Kidney (tissue), 22 donors: ENCODE data around the gene ELMO2. TPM values are rescaled to one million over a fixed set of nuclear protein-coding genes. Genes with fewer than 3 reads are reported as not detected.
A peak's percentile ranks its signal among the peaks of the same experiment; 100 is the strongest.

Experiments used
- DNase-seq, 5 donors: peaks; one replicate each; pipeline ENCODE4 v3.0.0-alpha.2; 2013 to 2020
- FAIRE-seq: peaks from 2 replicates; lab custom pipeline; 2012; peaks lifted over from hg19 to GRCh38; lab: Jason Lieb, UNC
- H3K27ac ChIP-seq, 2 donors: one replicate each; pipeline ENCODE4 v1.7.0; 2013; ENCODE audit warnings: low read depth in 2 of 2, low read length in 2 of 2, inconsistent platforms in 1 of 2
- H3K27me3 ChIP-seq: one replicate; pipeline ENCODE4 v1.7.1; 2013; ENCODE audit warnings: low read length, inconsistent platforms; ENCODE audit not compliant: control insufficient read depth, insufficient read depth
- H3K36me3 ChIP-seq, 3 donors: one replicate each; pipeline versions ENCODE4 v1.7.0 to v1.7.1; 2013; ENCODE audit warnings: low read length in 3 of 3, control low read depth in 1 of 3, inconsistent platforms in 1 of 3; ENCODE audit not compliant: insufficient read depth in 3 of 3, control insufficient read depth in 2 of 3
- H3K4me1 ChIP-seq, 3 donors: one replicate each; pipeline versions ENCODE4 v1.7.0 to v1.7.1; 2013; ENCODE audit warnings: low read length in 3 of 3, inconsistent platforms in 1 of 3, low read depth in 1 of 3; ENCODE audit not compliant: control insufficient read depth in 2 of 3, insufficient read depth in 2 of 3
- H3K4me3 ChIP-seq, 3 donors: one replicate each; pipeline versions ENCODE4 v1.7.0 to v1.8.1; 2013; ENCODE audit warnings: low read length in 3 of 3, control low read depth in 1 of 3, inconsistent platforms in 1 of 3
- H3K9ac ChIP-seq, 3 donors: one replicate each; pipeline versions ENCODE4 v1.7.0 to v1.7.1; 2013; ENCODE audit warnings: low read length in 3 of 3, control low read depth in 1 of 3, inconsistent platforms in 1 of 3
- H3K9me3 ChIP-seq, 3 donors: one replicate each; pipeline versions ENCODE4 v1.7.0 to v1.7.1; 2013; ENCODE audit warnings: low read length in 3 of 3, control low read depth in 1 of 3, inconsistent platforms in 1 of 3; ENCODE audit not compliant: control insufficient read depth in 2 of 3, insufficient read depth in 1 of 3
- CTCF ChIP-seq: IDR thresholded peaks from 3 replicates; pipeline ENCODE4 v1.5.1; 2012; ENCODE audit warnings: mild to moderate bottlenecking, moderate library complexity, borderline replicate concordance; ENCODE audit not compliant: insufficient read depth; ENCODE audit errors: extremely low read depth
- intact Hi-C: fragments of 100-400 bp; cut with DNase I; formaldehyde crosslinking; loops from one replicate; pipeline ENCODE4 v1.11.1; 2022
- long read RNA-seq, 10 donors: library from polyadenylated mRNA in 1 of 10; unstranded in 1 of 10; transcript quantifications; one replicate each; pipeline ENCODE4 v2.0.0 and lab custom pipeline, GENCODE V29; 2021 to 2026
- polyA plus RNA-seq: library from polyadenylated mRNA; stranded (reverse); fragments of 350-450 nt; fragmentation: Illumina TruSeq; extraction: RNeasy Lipid Tissue Mini Kit (QIAGEN cat#74804); gene quantifications from one replicate; pipeline ENCODE4 v1.2.3, GENCODE V29; 2014; ENCODE audit warnings: low read depth, low replicate concordance; ENCODE audit not compliant: insufficient read depth
- total RNA-seq: library from RNA; stranded (reverse); fragmentation: NEBNext Ultra II Directional; extraction: Animal tissue kit (Norgen Biotek cat#: 25700); gene quantifications from one replicate; pipeline ENCODE4 v1.2.1, GENCODE V29; 2021
- donor health status: control.
- donor health status: control.
- donor health status: control.
- donor health status: control.
- donor health status: control.
- donor health status: DM: yes; HTN: yes; CAD: no.
- donor health status: Normal renal cell carcinoma (clear cell type).

Gene ELMO2
- total RNA-seq = 43.0 TPM
- polyA plus RNA-seq = 21.0 TPM
- long read RNA-seq, donor 1, partial matches to known transcripts = 0 of 4 reads
- long read RNA-seq, donor 1, other reads (novel, unspliced or antisense) = 0 of 4 reads
- long read RNA-seq, donor 2, partial matches to known transcripts = 0 of 2 reads
- long read RNA-seq, donor 2, other reads (novel, unspliced or antisense) = 0 of 2 reads
- long read RNA-seq, donor 3, partial matches to known transcripts = 0 of 2 reads
- long read RNA-seq, donor 3, other reads (novel, unspliced or antisense) = 0 of 2 reads
- long read RNA-seq, donor 4, partial matches to known transcripts = 0 of 1 reads
- long read RNA-seq, donor 4, other reads (novel, unspliced or antisense) = 0 of 1 reads
- long read RNA-seq, donor 5, partial matches to known transcripts = 0 of 1 reads
- long read RNA-seq, donor 5, other reads (novel, unspliced or antisense) = 0 of 1 reads
- long read RNA-seq, donor 6, partial matches to known transcripts = 0 of 1 reads
- long read RNA-seq, donor 6, other reads (novel, unspliced or antisense) = 0 of 1 reads
- long read RNA-seq, donor 7, transcript ELMO2-201 (22 exons, 3,669 nt) = major isoform, 7 of 30 reads
- long read RNA-seq, donor 7, partial matches to known transcripts = 5 of 30 reads
- long read RNA-seq, donor 7, other reads (novel, unspliced or antisense) = 16 of 30 reads
- long read RNA-seq, donor 8 = 0 reads
- long read RNA-seq, donor 9, partial matches to known transcripts = 0 of 3 reads
- long read RNA-seq, donor 9, other reads (novel, unspliced or antisense) = 0 of 3 reads
- long read RNA-seq, donor 10, partial matches to known transcripts = 0 of 2 reads
- long read RNA-seq, donor 10, other reads (novel, unspliced or antisense) = 0 of 2 reads

- peak within 1 kb of the TSS; percentile 92 to 95 for H3K27ac ChIP-seq
- no peaks in the 10 kb centered on the region for H3K27me3 ChIP-seq
- H3K4me3 ChIP-seq = peak within 1 kb of the TSS; percentile 75 to 87 (median 81)
- intact Hi-C loops = no loop called here
- H3K9ac ChIP-seq = peak within 1 kb of the TSS; percentile 74 to 79 (median 77)
- no peaks in the 10 kb centered on the region for H3K9me3 ChIP-seq
- DNase-seq (peak; percentile 97 to 99 (median 98)), FAIRE-seq (no peak)
- H3K4me1 ChIP-seq = peaks cover 4 to 34% (median 33%) of the 10 kb centered on the region in 3 donors
- no peaks in the 10 kb centered on the region for H3K36me3 ChIP-seq
- TF ChIP-seq CTCF = no peak
Measured at GRCh38 chr20:46406200-46406985, at the start of gene ELMO2. Gene ELMO2 (minus strand): TSS chr20:46406615. CDS start chr20:46394482, 12,133 bp downstream.

GRCh38 chr20:46455729-46456128, 49.3 kb upstream of the ELMO2 start:
- Histone ChIP-seq H3K27me3 (no peaks in the 10 kb centered on the region), H3K4me3 (no peak overlapping the region), H3K9ac (no peak overlapping the region), H3K36me3 (no peaks in the 10 kb centered on the region), H3K4me1 (no peaks in the 10 kb centered on the region), H3K9me3 (peaks cover 0 to 18% (median 0%) of the 10 kb centered on the region in 3 donors), H3K27ac (no peak overlapping the region)
- intact Hi-C loops = no loop called here
- no peak for DNase-seq
- no peak for TF ChIP-seq CTCF
- FAIRE-seq = no peak

GRCh38 chr20:46446851-46447250, 40.4 kb upstream of the ELMO2 start:
- Histone ChIP-seq H3K9me3 (peaks cover 0 to 6% (median 0%) of the 10 kb centered on the region in 3 donors), H3K27me3 (no peaks in the 10 kb centered on the region), H3K9ac (no peak overlapping the region), H3K4me3 (no peak overlapping the region), H3K4me1 (no peaks in the 10 kb centered on the region), H3K36me3 (no peaks in the 10 kb centered on the region), H3K27ac (no peak overlapping the region)
- no peak for TF ChIP-seq CTCF
- DNase-seq = no peak
- no peak for FAIRE-seq
- intact Hi-C loops = no loop called here
